ENCODE measurements around the gene MTG2. TPM values are rescaled to one million over a fixed set of nuclear protein-coding genes. Genes with fewer than 3 reads are reported as not detected.

The MTG2 gene
- polyA plus RNA-seq, 1 of the 3 experiments (the other 2 are of a cell fraction): 42.9 TPM

GRCh38 chr20:62239278-62239879 lies 56.6 kb downstream of the MTG2 start (continued):
- TF ChIP-seq FOXJ3 (CRISPR knock-in tag; IDR thresholded peaks at IDR 0.05) (no peak), IRF3 (IDR thresholded peaks at IDR 0.05; ENCODE audit: low read depth, low read length) (no peak), POLR2AphosphoS5 (IDR thresholded peaks at IDR 0.05; ENCODE audit: low read depth, low read length) (no peak), GATA2 (CRISPR knock-in tag; IDR thresholded peaks at IDR 0.05) (no peak)

- H4K20me1 ChIP-seq (ENCODE audit: insufficient read depth): peaks cover 56% of the 10 kb centered on the region
- no peak for DNase-seq
- H3K4me1 ChIP-seq (ENCODE audit: control insufficient read depth in 1 of 2, insufficient read depth in 2 of 2, low read depth in 1 of 2, low read length in 1 of 2): peaks cover 5 to 20% of the 10 kb centered on the region in 2 experiments; a peak in 1 of 4 replicates
- no peak overlapping the region for H3K9ac ChIP-seq
- no peaks in the 10 kb centered on the region for H3K27me3 ChIP-seq (ENCODE audit: insufficient read depth)
- TF ChIP-seq ELF1 (IDR thresholded peaks at IDR 0.05) (no peak), RXRA (IDR thresholded peaks at IDR 0.05; ENCODE audit: borderline replicate concordance, low read depth) (no peak), JUND (IDR thresholded peaks at IDR 0.05) (no peak), IRF3 (IDR thresholded peaks at IDR 0.05; ENCODE audit: low read depth, low read length) (no peak), EP300 (IDR thresholded peaks at IDR 0.05; ENCODE audit: borderline replicate concordance in 1 of 2, low read depth in 1 of 2, low read length in 1 of 2) (no peak), RCOR1 (IDR thresholded peaks at IDR 0.05; ENCODE audit: low read length) (no peak)
- no peak overlapping the region for H2AFZ ChIP-seq (ENCODE audit: low read depth)
- H3K27ac ChIP-seq (ENCODE audit: low read depth in 2 of 2, low read length in 1 of 2): no peak overlapping the region
- peaks cover 64% of the 10 kb centered on the region for H3K79me2 ChIP-seq (ENCODE audit: insufficient read depth)
- no peaks in the 10 kb centered on the region for H3K9me3 ChIP-seq
- no peaks in the 10 kb centered on the region for H3F3A ChIP-seq (replicated peaks; ENCODE audit: insufficient read depth)
- peak overlapping the region; percentile 85; the same call in 1 of the 2 replicates for H3K4me2 ChIP-seq
- peak overlapping the region in 1 of 2 experiments; percentile 69; a peak in 1 of 4 replicates for H3K4me3 ChIP-seq (ENCODE audit: low read depth in 2 of 2, low read length in 1 of 2)
- ChIA-PET POLR2A (interaction anchor here (1.3 kb wide), 1 partner anchor 8 kb away, joined by 3 read pairs; no protein-coding TSS in a partner anchor), CTCF (no interaction called here)
- 90% methylated on average over 13 of the region's 13 CpGs for WGBS (ENCODE audit: low lambda C conversion rate)
- H3K36me3 ChIP-seq (replicated peaks in 1 of 2; ENCODE audit: control insufficient read depth in 1 of 2, insufficient read depth in 2 of 2, low read length in 1 of 2): peaks cover 0 to 12% of the 10 kb centered on the region in 2 experiments
- no peaks in the 10 kb centered on the region for H3K9me2 ChIP-seq
Observed at GRCh38 chr20:62240020-62240685, 57.3 kb downstream of the MTG2 start.

- peaks cover 78% of the 10 kb centered on the region for H3K79me2 ChIP-seq (ENCODE audit: insufficient read depth)
- H4K20me1 ChIP-seq (ENCODE audit: insufficient read depth): peaks cover 70% of the 10 kb centered on the region
- no peak overlapping the region for H3K9ac ChIP-seq
- H3K9me3 ChIP-seq: no peaks in the 10 kb centered on the region
- POLR2A ChIA-PET: no interaction called here
- no peak overlapping the region for H3K4me2 ChIP-seq
- TF ChIP-seq YY1 (IDR thresholded peaks at IDR 0.05; ENCODE audit: low read depth): no peak
- no peak for TF ChIP-seq CTCF (IDR thresholded peaks at IDR 0.05)
- TF ChIP-seq MXI1 (IDR thresholded peaks at IDR 0.05; ENCODE audit: low read depth, low read length): no peak
- no peak for TF ChIP-seq FOSL2 (IDR thresholded peaks at IDR 0.05; ENCODE audit: borderline replicate concordance, low read depth)
- TF ChIP-seq TAF1 (IDR thresholded peaks at IDR 0.05; ENCODE audit: borderline replicate concordance, low read depth, low read length): no peak
- TF ChIP-seq USF2 (IDR thresholded peaks at IDR 0.05; ENCODE audit: borderline replicate concordance, low read depth, low read length): no peak
- TF ChIP-seq ELF1 (IDR thresholded peaks at IDR 0.05): no peak
- no peak for TF ChIP-seq FOXJ3 (CRISPR knock-in tag; IDR thresholded peaks at IDR 0.05)
- no peak for TF ChIP-seq SMC3 (IDR thresholded peaks at IDR 0.05; ENCODE audit: low read depth, low read length)
- no peak overlapping the region for H2AFZ ChIP-seq (ENCODE audit: low read depth)
- H3K4me3 ChIP-seq (ENCODE audit: low read depth in 2 of 2, low read length in 1 of 2): no peak overlapping the region
- peaks cover 0 to 15% of the 10 kb centered on the region in 2 experiments for H3K36me3 ChIP-seq (replicated peaks in 1 of 2; ENCODE audit: control insufficient read depth in 1 of 2, insufficient read depth in 2 of 2, low read length in 1 of 2)
- 86% methylated on average over 7 of the region's 10 CpGs for WGBS (ENCODE audit: low lambda C conversion rate)
- no peaks in the 10 kb centered on the region for H3K9me2 ChIP-seq
- no peak overlapping the region for H3K27ac ChIP-seq (ENCODE audit: low read depth in 2 of 2, low read length in 1 of 2)
- peaks cover 5 to 14% of the 10 kb centered on the region in 2 experiments; a peak in 1 of 4 replicates for H3K4me1 ChIP-seq (ENCODE audit: control insufficient read depth in 1 of 2, insufficient read depth in 2 of 2, low read depth in 1 of 2, low read length in 1 of 2)
- CTCF ChIA-PET: no interaction called here
- no peak for DNase-seq
- no peaks in the 10 kb centered on the region for H3F3A ChIP-seq (replicated peaks; ENCODE audit: insufficient read depth)
- no peaks in the 10 kb centered on the region for H3K27me3 ChIP-seq (ENCODE audit: insufficient read depth)
Observed at GRCh38 chr20:62241506-62241905, 58.7 kb downstream of the MTG2 start.
